Upper lobe of left lung (tissue), 6 donors: ENCODE results near the gene SNX33. TPM values are rescaled to one million over a fixed set of nuclear protein-coding genes. Genes with fewer than 3 reads are reported as not detected.

Source experiments
- ATAC-seq, 2 donors: fragments of 200-7000 bp; cut with Tn5 transposase; one replicate each; pipeline ENCODE4 v1.9.1; 2022; ENCODE audit warnings: mild to moderate bottlenecking in 2 of 2, moderate library complexity in 2 of 2; ENCODE audit not compliant: low FRiP score in 2 of 2
- DNase-seq, 2 donors: peaks; one replicate each; pipeline ENCODE4 v3.0.0-alpha.2; 2019 to 2020
- H3K27ac ChIP-seq, 4 donors: fragments of 200-600 bp; sonication (generic); one replicate each; pipeline ENCODE4 v1.5.1; 2016 to 2019
- H3K27me3 ChIP-seq, 4 donors: fragments of 200-600 bp; sonication (generic); one replicate each; pipeline ENCODE4 v1.5.1; 2017 to 2019
- H3K36me3 ChIP-seq, 4 donors: fragments of 200-600 bp; sonication (generic); one replicate each; pipeline ENCODE4 v1.5.1; 2016 to 2019
- H3K4me1 ChIP-seq, 4 donors: fragments of 200-600 bp; sonication (generic); one replicate each; pipeline ENCODE4 v1.5.1; 2018 to 2019
- H3K4me3 ChIP-seq, 4 donors: fragments of 200-600 bp; sonication (generic); one replicate each; pipeline ENCODE4 v1.5.1; 2017 to 2019; ENCODE audit warnings: mild to moderate bottlenecking in 2 of 4, moderate library complexity in 1 of 4
- H3K9me3 ChIP-seq, 4 donors: fragments of 200-600 bp; sonication (generic); one replicate each; pipeline ENCODE4 v1.5.1; 2018 to 2019
- CTCF ChIP-seq, 6 experiments: fragments of 450-650 bp in 4 of 6; fragments of 200-600 bp in 2 of 6; sonication (generic) in 2 of 6; IDR thresholded peaks; one replicate each; pipeline ENCODE4 v1.5.1; 2016 to 2019; ENCODE audit warnings: antibody characterized with exemption in 6 of 6
- EP300 ChIP-seq, 4 donors: sonication (generic); formaldehyde crosslinking; IDR thresholded peaks; one replicate each; pipeline ENCODE4 v1.5.1; 2017; ENCODE audit warnings: antibody characterized with exemption in 4 of 4, control low read depth in 2 of 4
- POLR2A ChIP-seq, 4 donors: fragments of 450-650 bp; IDR thresholded peaks; one replicate each; pipeline ENCODE4 v1.5.1; 2016 to 2017; ENCODE audit warnings: antibody characterized with exemption in 4 of 4, mild to moderate bottlenecking in 2 of 4
- POLR2AphosphoS5 ChIP-seq, 2 donors: sonication (generic); formaldehyde crosslinking; IDR thresholded peaks; one replicate each; pipeline ENCODE4 v1.5.1; 2017; ENCODE audit warnings: antibody characterized with exemption in 2 of 2
- WGBS, 2 donors: methylation state at CpG; one replicate each; pipeline ENCODE4 v1.1.5; 2017 to 2018; 5-methylcytosine and 5-hydroxymethylcytosine counted together
- total RNA-seq, 6 donors: library from RNA; depleted of rRNA in 4 of 6; stranded (reverse); fragments of >200 nt in 4 of 6; gene quantifications; one replicate each; pipeline versions ENCODE4 v1.1.0 to v1.2.1, GENCODE V29; 2016 to 2021
- donor health status: DM: no; HTN: no; CAD: no; lungs with moderate emphysema.
- donor health status: DM: no; HTN: yes; CAD: no; lungs with severe emphysema.

SNX33 gene
- total RNA-seq, 6 donors from 2014 or later, result 26.7 to 46.1 (median 31.7) TPM

GRCh38 chr15:75659928-75660645 is 12.4 kb downstream of the SNX33 start:
- H3K27ac ChIP-seq, result peak overlapping the region; percentile 81 to 89 (median 82)
- no peaks in the 10 kb centered on the region for H3K9me3 ChIP-seq
- TF ChIP-seq POLR2A (IDR thresholded peaks at IDR 0.05) (no peak), EP300 (IDR thresholded peaks at IDR 0.05) (no peak)
- H3K4me1 ChIP-seq, result peaks cover 26 to 61% (median 39%) of the 10 kb centered on the region in 4 donors
- WGBS, 2 donors, result 82 to 85% methylated on average over 10 to 17 of the region's 17 CpGs
- no peak overlapping the region for H3K4me3 ChIP-seq
- peaks cover 4 to 47% (median 25%) of the 10 kb centered on the region in 4 donors for H3K36me3 ChIP-seq
- ATAC-seq (no peak), DNase-seq (peak in 1 of 2 donors; percentile 56)
- H3K27me3 ChIP-seq, result no peaks in the 10 kb centered on the region

- peak; percentile 92 for ATAC-seq
- DNase-seq, result peak; percentile 92 to 93
- Histone ChIP-seq H3K4me3 (no peak overlapping the region), H3K9me3 (no peaks in the 10 kb centered on the region), H3K36me3 (peaks cover 4 to 45% (median 24%) of the 10 kb centered on the region in 4 donors), H3K4me1 (peaks cover 34 to 61% (median 40%) of the 10 kb centered on the region in 4 donors), H3K27me3 (no peaks in the 10 kb centered on the region), H3K27ac (peak overlapping the region; percentile 81 to 89 (median 82))
- 43 to 56% methylated on average over 6 to 14 of the region's 14 CpGs for WGBS, 2 donors
- peak in 2 of 4 donors; percentile 30 to 57 for TF ChIP-seq POLR2A (IDR thresholded peaks at IDR 0.05)
- peak; percentile 60 to 65 for TF ChIP-seq POLR2AphosphoS5 (IDR thresholded peaks at IDR 0.05)
- no peak for TF ChIP-seq CTCF (IDR thresholded peaks at IDR 0.05)
Measured at GRCh38 chr15:75661100-75661755, 13.5 kb downstream of the SNX33 start.

GRCh38 chr15:75661756-75662140 is 14.0 kb downstream of the SNX33 start:
- H3K27ac ChIP-seq, result peak overlapping the region; percentile 81 to 89 (median 82)
- H3K4me1 ChIP-seq, result peaks cover 39 to 61% (median 43%) of the 10 kb centered on the region in 4 donors
- TF ChIP-seq POLR2A (IDR thresholded peaks at IDR 0.05) (no peak), EP300 (IDR thresholded peaks at IDR 0.05) (no peak), POLR2AphosphoS5 (IDR thresholded peaks at IDR 0.05) (no peak)
- no peaks in the 10 kb centered on the region for H3K27me3 ChIP-seq
- H3K4me3 ChIP-seq, result no peak overlapping the region
- H3K36me3 ChIP-seq, result peaks cover 4 to 42% (median 22%) of the 10 kb centered on the region in 4 donors
- 58 to 78% methylated on average over 3 of the region's 3 CpGs for WGBS, 2 donors
- no peak for ATAC-seq
- no peaks in the 10 kb centered on the region for H3K9me3 ChIP-seq
- no peak for DNase-seq

- peak overlapping the region; percentile 63 to 84 (median 81) for H3K27ac ChIP-seq
- peaks cover 1 to 29% (median 16%) of the 10 kb centered on the region in 4 donors for H3K36me3 ChIP-seq
- H3K9me3 ChIP-seq, result no peaks in the 10 kb centered on the region
- peaks cover 48 to 71% (median 54%) of the 10 kb centered on the region in 4 donors for H3K4me1 ChIP-seq
- H3K4me3 ChIP-seq, result no peak overlapping the region
- TF ChIP-seq POLR2AphosphoS5 (IDR thresholded peaks at IDR 0.05), result no peak
- TF ChIP-seq CTCF (IDR thresholded peaks at IDR 0.05), result no peak
- TF ChIP-seq POLR2A (IDR thresholded peaks at IDR 0.05), result no peak
- no peak for TF ChIP-seq EP300 (IDR thresholded peaks at IDR 0.05)
- ATAC-seq (peak in 1 of 2 donors; percentile 9), DNase-seq (no peak)
- 86 to 92% methylated on average over 5 to 9 of the region's 9 CpGs for WGBS, 2 donors
- no peaks in the 10 kb centered on the region for H3K27me3 ChIP-seq
Measured at GRCh38 chr15:75662823-75663519, 15.3 kb downstream of the SNX33 start.

GRCh38 chr15:75663931-75664421 is 16.3 kb downstream of the SNX33 start:
- WGBS, 2 donors, result 82 to 85% methylated on average over 6 to 11 of the region's 11 CpGs
- no peak overlapping the region for H3K4me3 ChIP-seq
- peaks cover 0 to 19% (median 9%) of the 10 kb centered on the region in 4 donors for H3K36me3 ChIP-seq
- peaks cover 47 to 71% (median 52%) of the 10 kb centered on the region in 4 donors for H3K4me1 ChIP-seq
- peak in 1 of 2 donors; percentile 63 for DNase-seq
- no peaks in the 10 kb centered on the region for H3K9me3 ChIP-seq
- ATAC-seq, result no peak
- peak overlapping the region in 3 of 4 donors; percentile 63 to 81 (median 81) for H3K27ac ChIP-seq
- TF ChIP-seq POLR2AphosphoS5 (IDR thresholded peaks at IDR 0.05) (no peak), POLR2A (IDR thresholded peaks at IDR 0.05) (no peak), CTCF (IDR thresholded peaks at IDR 0.05) (no peak), EP300 (IDR thresholded peaks at IDR 0.05) (no peak)
- H3K27me3 ChIP-seq, result no peaks in the 10 kb centered on the region
